Measurements from ENCODE around the gene SLC35E4. TPM values are rescaled to one million over a fixed set of nuclear protein-coding genes. Genes with fewer than 3 reads are reported as not detected.

The SLC35E4 gene
- total RNA-seq, 1 donor from 2014 or later = 2.0 TPM

DNA sequence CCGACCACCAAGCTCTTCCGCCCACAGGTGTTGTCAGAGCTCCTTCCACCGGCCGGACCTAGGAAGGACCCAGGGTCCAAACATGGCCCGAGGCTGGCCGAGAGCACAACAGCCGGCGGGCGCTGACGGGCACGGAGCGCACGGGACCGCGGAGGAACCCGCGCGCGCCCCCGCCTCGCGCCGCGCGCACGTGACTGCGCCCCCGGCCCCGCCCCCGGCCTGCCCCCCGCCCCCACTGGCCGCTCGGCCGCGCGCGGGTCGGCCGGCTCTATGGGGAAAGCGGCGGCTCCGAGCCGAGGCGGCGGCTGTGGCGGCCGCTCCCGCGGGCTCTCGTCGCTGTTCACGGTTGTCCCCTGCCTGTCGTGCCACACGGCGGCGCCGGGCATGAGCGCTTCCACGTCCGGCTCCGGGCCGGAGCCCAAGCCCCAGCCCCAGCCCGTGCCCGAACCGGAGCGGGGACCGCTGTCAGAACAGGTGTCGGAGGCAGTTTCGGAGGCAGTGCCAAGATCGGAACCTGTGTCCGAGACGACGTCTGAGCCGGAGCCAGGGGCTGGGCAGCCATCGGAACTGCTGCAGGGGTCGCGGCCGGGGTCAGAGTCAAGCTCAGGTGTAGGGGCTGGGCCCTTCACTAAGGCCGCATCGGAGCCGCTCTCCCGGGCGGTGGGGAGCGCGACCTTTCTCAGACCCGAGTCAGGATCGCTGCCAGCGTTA lies 59.2 kb downstream of the SLC35E4 start, which contains the start of gene OSBP2:
TSS of gene OSBP2 (plus strand) at position 235 of the 711 bp plus-strand sequence. CDS start at position 271, 36 bp downstream.
- ATAC-seq = peak; percentile 51

DNA sequence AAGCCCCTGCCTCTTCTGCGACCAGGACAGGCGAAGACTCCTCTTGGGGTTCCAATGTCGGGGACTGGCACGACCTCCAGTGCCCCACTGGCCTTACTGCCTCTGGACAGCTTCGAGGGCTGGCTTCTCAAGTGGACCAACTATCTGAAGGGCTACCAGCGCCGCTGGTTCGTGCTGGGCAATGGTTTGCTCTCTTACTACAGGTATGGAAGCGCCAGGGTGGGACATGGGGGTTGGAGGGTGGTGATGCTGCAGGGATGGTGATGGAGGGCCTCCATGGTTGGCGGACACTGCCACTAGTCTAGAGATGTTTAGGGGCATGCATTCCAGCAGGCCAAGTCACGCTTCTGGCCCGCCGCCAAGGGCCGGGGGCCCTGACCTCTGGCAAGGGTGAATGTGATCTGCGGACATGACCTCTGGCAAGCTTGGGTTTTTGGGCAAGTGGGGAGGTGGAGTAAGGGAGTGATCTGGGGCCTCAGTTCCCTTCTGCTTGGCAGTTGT lies 59.8 kb downstream of the SLC35E4 start:
- ATAC-seq = peak; percentile 26

DNA sequence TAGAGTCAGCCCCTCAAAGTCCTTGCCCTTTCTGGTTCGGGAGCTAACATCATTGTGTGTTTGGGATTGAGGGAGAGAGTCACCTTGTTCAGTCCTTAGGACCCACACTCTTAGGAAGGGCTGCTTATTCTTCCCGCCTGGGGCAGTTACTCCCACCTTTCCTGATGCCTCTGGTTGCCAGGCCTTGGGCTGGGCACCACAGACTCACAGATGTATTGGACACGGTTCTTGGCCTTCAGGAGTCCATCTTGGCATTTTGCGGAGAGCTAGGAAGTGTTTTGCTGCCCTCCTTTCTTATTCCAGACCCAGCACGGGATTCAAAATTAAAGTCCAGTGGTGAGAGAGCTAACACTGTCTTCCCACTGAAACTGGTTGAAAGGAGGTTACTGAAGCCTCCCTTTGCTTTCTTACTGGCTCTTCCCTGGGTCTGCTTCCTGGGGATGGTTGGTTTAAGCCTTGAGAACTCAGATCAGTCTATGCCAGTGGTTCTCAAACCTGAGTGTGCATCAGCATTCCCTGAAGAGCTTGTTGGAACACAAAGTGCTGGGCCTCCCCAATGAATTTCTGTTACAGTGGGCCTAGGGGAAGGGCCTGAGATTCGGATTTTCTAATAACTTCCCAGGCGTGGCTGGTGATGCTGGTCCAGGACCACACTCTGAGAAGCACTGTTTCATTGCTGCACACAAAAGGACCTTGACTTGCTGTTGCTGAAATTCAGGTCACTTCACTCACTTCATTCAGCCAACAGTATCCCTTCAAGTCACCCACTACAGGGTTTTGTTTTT lies 60.5 kb downstream of the SLC35E4 start:
- no peak for ATAC-seq

Other genes starting within 250 kb of the SLC35E4 start
- gene RNF215, start 248.4 kb upstream of the SLC35E4 start, total RNA-seq = 4.8 TPM
- gene SEC14L2, start 238.8 kb upstream of the SLC35E4 start, total RNA-seq = 19.9 TPM
- gene MTFP1, start 210.0 kb upstream of the SLC35E4 start, total RNA-seq = 14.1 TPM
- not detected for gene SEC14L3, start 163.8 kb upstream of the SLC35E4 start, total RNA-seq
- not detected for gene SEC14L4, start 130.1 kb upstream of the SLC35E4 start, total RNA-seq
- not detected for gene SEC14L6, start 89.0 kb upstream of the SLC35E4 start, total RNA-seq
- gene GAL3ST1, start 61.1 kb upstream of the SLC35E4 start, total RNA-seq = not detected
- 55.8 TPM for gene PES1, start 43.9 kb upstream of the SLC35E4 start, total RNA-seq
- 3.5 TPM for gene TCN2, start 28.6 kb upstream of the SLC35E4 start, total RNA-seq
- gene DUSP18, start 32.1 kb downstream of the SLC35E4 start, total RNA-seq = 10.4 TPM
- 3.0 TPM for gene OSBP2, start 59.1 kb downstream of the SLC35E4 start, total RNA-seq